GM21786 (cell line): Measurements from ENCODE around the gene ATP2A3.

Experiments
- ATAC-seq: cut with Tn5 transposase; IDR thresholded peaks from one replicate; pipeline ENCODE4 v1.9.1; 2021; ENCODE audit not compliant: unreplicated experiment

The ATP2A3 gene

DNA sequence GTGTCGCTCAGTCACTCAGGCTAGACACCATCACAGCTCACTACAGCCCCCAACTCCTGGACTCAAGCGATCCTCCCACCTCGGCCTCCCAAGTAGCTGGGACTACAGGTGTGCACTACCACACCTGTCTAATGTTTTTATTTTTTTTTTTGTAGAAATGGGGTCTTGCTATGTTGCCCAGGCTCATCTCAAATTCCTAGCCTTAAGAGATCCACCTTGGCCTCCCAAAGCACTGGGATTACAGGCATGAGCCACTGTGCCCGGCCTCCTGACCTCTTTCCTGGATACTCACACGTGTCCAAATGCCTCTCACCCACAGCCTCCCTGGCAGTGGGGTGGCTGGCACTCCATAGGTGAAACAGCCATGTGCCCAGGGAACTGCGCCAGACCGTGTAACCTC is 88.9 kb downstream of the ATP2A3 start:
- ATAC-seq, result no peak
